Renal cortical epithelial cell (primary cell): ENCODE data around the gene LINS1. TPM values are rescaled to one million over a fixed set of nuclear protein-coding genes. Genes with fewer than 3 reads are reported as not detected.

Experiments used
- DNase-seq: peaks from one replicate; pipeline ENCODE4 v3.0.0-alpha.2; 2011; ENCODE audit warnings: low read depth
- total RNA-seq: library from RNA; depleted of rRNA; stranded (reverse); fragments of >200 nt; gene quantifications from 2 replicates; pipeline ENCODE4 v1.2.3, GENCODE V29; 2014

Gene LINS1
- total RNA-seq: 13.5 and 20.9 TPM in 2 replicates

- peak; percentile 100 for DNase-seq
Observed at GRCh38 chr15:100602064-100602822, at the start of gene LINS1, which contains the start of gene ASB7. TSS of gene LINS1 (minus strand) at chr15:100602184. CDS start at chr15:100580842, 21,342 bp downstream. TSS of gene ASB7 (plus strand) at chr15:100602589. CDS start at chr15:100612217, 9,628 bp downstream.

- no peak for DNase-seq
Observed at GRCh38 chr15:100651253-100651652, 49.3 kb upstream of the LINS1 start.

- DNase-seq: no peak
Observed at GRCh38 chr15:100650685-100651084, 48.7 kb upstream of the LINS1 start.

GRCh38 chr15:100648951-100649350 is 47.0 kb upstream of the LINS1 start:
- no peak for DNase-seq

GRCh38 chr15:100645671-100646070 is 43.7 kb upstream of the LINS1 start:
- DNase-seq: no peak

- DNase-seq: no peak
Observed at GRCh38 chr15:100642950-100643338, 41.0 kb upstream of the LINS1 start.

- DNase-seq: no peak
Observed at GRCh38 chr15:100642213-100642949, 40.4 kb upstream of the LINS1 start.

GRCh38 chr15:100638177-100638730 is 36.3 kb upstream of the LINS1 start:
- no peak for DNase-seq

GRCh38 chr15:100635406-100636071 is 33.6 kb upstream of the LINS1 start:
- DNase-seq: peak; percentile 53

- DNase-seq: no peak
Observed at GRCh38 chr15:100633763-100634075, 31.7 kb upstream of the LINS1 start.

GRCh38 chr15:100631831-100632230 is 29.8 kb upstream of the LINS1 start:
- DNase-seq: no peak

GRCh38 chr15:100628746-100629145 is 26.8 kb upstream of the LINS1 start:
- no peak for DNase-seq

GRCh38 chr15:100627789-100628395 is 25.9 kb upstream of the LINS1 start:
- DNase-seq: peak; percentile 83

- peak; percentile 23 for DNase-seq
Observed at GRCh38 chr15:100623301-100623700, 21.3 kb upstream of the LINS1 start.

GRCh38 chr15:100616700-100617099 is 14.7 kb upstream of the LINS1 start:
- DNase-seq: no peak

- DNase-seq: no peak
Observed at GRCh38 chr15:100615801-100616200, 13.8 kb upstream of the LINS1 start.

GRCh38 chr15:100614918-100615317 is 12.9 kb upstream of the LINS1 start:
- no peak for DNase-seq

- DNase-seq: no peak
Observed at GRCh38 chr15:100614336-100614735, 12.4 kb upstream of the LINS1 start.

- DNase-seq: no peak
Observed at GRCh38 chr15:100613208-100613607, 11.2 kb upstream of the LINS1 start.

- no peak for DNase-seq
Observed at GRCh38 chr15:100612539-100612938, 10.6 kb upstream of the LINS1 start.

GRCh38 chr15:100602823-100603393 is 924 bp upstream of the LINS1 start:
- DNase-seq: peak; percentile 45
